ENCODE results near the gene AEN. TPM values are rescaled to one million over a fixed set of nuclear protein-coding genes. Genes with fewer than 3 reads are reported as not detected.

The AEN gene
- total RNA-seq, 1 experiment from 2014 or later, result 36.2 TPM

DNA sequence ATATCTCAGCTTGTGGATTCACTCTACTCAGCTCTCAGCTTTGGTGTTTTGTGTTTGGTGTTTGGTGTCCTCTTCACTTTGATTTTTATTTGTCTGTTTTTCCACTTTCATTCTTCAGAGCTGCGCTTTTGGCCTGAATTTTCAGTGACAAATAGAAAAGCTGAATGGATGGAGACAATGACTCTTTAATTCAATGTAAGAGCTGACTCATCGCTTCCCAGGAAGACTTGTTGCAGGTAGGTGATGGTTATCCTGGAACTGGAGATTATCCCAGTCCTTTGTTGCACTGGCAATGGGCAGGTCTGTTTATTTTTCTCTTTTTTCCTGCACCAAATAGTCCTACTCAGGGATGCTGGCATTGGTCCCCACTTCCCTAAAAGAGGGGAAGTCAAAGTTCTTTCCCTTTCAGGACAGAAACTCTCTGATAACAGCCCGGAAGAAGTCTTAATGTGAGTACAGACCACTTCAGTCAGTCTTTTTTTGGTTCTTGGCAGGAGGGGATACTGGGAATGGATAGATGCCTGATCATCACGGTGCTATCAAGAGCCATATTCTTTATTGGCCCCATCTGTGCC lies 12.4 kb upstream of the AEN start:
- DNase-seq (ENCODE audit: low read depth, low spot score) (no peak), ATAC-seq (no peak)
- ChIA-PET RAD21 (ENCODE audit: low non-redundant PET in 1 of 2, low total read pairs in 2 of 2, uncharacterized antibody in 2 of 2, unreplicated experiment in 2 of 2) (no interaction called here), CTCF (interaction anchor here (1.1 kb wide), 1 partner anchor 9 kb away, joined by 4 read pairs; no protein-coding TSS in a partner anchor), POLR2A (no interaction called here)
- peaks cover 0 to 7% of the 10 kb centered on the region in 2 experiments; a peak in 2 of 4 replicates for H3K4me1 ChIP-seq (ENCODE audit: control insufficient read depth in 1 of 2, insufficient read depth in 2 of 2, low read length in 2 of 2)
- H2AFZ ChIP-seq (ENCODE audit: low read depth, low read length, poor library complexity, severe bottlenecking), result no peak overlapping the region
- H3K9ac ChIP-seq (ENCODE audit: low read length), result no peak overlapping the region
- H3K4me3 ChIP-seq (replicated peaks in 1 of 2; ENCODE audit: low read depth in 1 of 2, low read length in 2 of 2), result no peak overlapping the region
- H3K9me3 ChIP-seq (ENCODE audit: control insufficient read depth in 1 of 2, insufficient read depth in 1 of 2, low read depth in 1 of 2, low read length in 2 of 2), result no peaks in the 10 kb centered on the region
- no peaks in the 10 kb centered on the region for H3K9me2 ChIP-seq (ENCODE audit: insufficient read depth)
- H3K27me3 ChIP-seq (ENCODE audit: insufficient read depth, low read length), result peaks cover 40% of the 10 kb centered on the region
- TF ChIP-seq ELF1 (IDR thresholded peaks at IDR 0.05; ENCODE audit: borderline replicate concordance, low read depth) (no peak), ZNF274 (IDR thresholded peaks at IDR 0.05; ENCODE audit: low read depth, low read length) (no peak), CEBPB (IDR thresholded peaks at IDR 0.05; ENCODE audit: low read depth) (no peak), EZH2phosphoT487 (IDR thresholded peaks at IDR 0.05; ENCODE audit: borderline replicate concordance) (no peak), TCF7L2 (IDR thresholded peaks at IDR 0.05; ENCODE audit: borderline replicate concordance, extremely low read depth, insufficient read depth, insufficient read length) (no peak), SRF (IDR thresholded peaks at IDR 0.05; ENCODE audit: low read depth) (no peak), SIN3A (IDR thresholded peaks at IDR 0.05; ENCODE audit: low read depth) (no peak), ZFX (IDR thresholded peaks at IDR 0.05) (no peak), JUND (IDR thresholded peaks at IDR 0.05) (no peak), EGR1 (IDR thresholded peaks at IDR 0.05; ENCODE audit: low read depth) (no peak), FOSL1 (IDR thresholded peaks at IDR 0.05; ENCODE audit: low read depth) (no peak), POLR2AphosphoS5 (IDR thresholded peaks at IDR 0.05; ENCODE audit: low read depth, low read length) (no peak), YY1 (IDR thresholded peaks at IDR 0.05; ENCODE audit: extremely low read depth, insufficient replicate concordance, low read depth, low read length) (no peak), SP1 (IDR thresholded peaks at IDR 0.05; ENCODE audit: low read depth) (no peak), RAD21 (IDR thresholded peaks at IDR 0.05; ENCODE audit: low read depth) (no peak)
- TF ChIP-seq, protein P1, sequence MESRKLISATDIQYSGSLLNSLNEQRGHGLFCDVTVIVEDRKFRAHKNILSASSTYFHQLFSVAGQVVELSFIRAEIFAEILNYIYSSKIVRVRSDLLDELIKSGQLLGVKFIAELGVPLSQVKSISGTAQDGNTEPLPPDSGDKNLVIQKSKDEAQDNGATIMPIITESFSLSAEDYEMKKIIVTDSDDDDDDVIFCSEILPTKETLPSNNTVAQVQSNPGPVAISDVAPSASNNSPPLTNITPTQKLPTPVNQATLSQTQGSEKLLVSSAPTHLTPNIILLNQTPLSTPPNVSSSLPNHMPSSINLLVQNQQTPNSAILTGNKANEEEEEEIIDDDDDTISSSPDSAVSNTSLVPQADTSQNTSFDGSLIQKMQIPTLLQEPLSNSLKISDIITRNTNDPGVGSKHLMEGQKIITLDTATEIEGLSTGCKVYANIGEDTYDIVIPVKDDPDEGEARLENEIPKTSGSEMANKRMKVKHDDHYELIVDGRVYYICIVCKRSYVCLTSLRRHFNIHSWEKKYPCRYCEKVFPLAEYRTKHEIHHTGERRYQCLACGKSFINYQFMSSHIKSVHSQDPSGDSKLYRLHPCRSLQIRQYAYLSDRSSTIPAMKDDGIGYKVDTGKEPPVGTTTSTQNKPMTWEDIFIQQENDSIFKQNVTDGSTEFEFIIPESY (IDR thresholded peaks at IDR 0.05; ENCODE audit: extremely low read depth, insufficient replicate concordance, low read length), result no peak
- TF ChIP-seq, protein P2, sequence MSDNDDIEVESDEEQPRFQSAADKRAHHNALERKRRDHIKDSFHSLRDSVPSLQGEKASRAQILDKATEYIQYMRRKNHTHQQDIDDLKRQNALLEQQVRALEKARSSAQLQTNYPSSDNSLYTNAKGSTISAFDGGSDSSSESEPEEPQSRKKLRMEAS (IDR thresholded peaks at IDR 0.05), result no peak
- TF ChIP-seq, protein P3, sequence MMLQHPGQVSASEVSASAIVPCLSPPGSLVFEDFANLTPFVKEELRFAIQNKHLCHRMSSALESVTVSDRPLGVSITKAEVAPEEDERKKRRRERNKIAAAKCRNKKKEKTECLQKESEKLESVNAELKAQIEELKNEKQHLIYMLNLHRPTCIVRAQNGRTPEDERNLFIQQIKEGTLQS (IDR thresholded peaks at IDR 0.05), result no peak
- TF ChIP-seq, protein P4, sequence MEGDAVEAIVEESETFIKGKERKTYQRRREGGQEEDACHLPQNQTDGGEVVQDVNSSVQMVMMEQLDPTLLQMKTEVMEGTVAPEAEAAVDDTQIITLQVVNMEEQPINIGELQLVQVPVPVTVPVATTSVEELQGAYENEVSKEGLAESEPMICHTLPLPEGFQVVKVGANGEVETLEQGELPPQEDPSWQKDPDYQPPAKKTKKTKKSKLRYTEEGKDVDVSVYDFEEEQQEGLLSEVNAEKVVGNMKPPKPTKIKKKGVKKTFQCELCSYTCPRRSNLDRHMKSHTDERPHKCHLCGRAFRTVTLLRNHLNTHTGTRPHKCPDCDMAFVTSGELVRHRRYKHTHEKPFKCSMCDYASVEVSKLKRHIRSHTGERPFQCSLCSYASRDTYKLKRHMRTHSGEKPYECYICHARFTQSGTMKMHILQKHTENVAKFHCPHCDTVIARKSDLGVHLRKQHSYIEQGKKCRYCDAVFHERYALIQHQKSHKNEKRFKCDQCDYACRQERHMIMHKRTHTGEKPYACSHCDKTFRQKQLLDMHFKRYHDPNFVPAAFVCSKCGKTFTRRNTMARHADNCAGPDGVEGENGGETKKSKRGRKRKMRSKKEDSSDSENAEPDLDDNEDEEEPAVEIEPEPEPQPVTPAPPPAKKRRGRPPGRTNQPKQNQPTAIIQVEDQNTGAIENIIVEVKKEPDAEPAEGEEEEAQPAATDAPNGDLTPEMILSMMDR (IDR thresholded peaks at IDR 0.05 in 2 of 3, conservative IDR thresholded peaks at IDR 0.05 in 1 of 3; ENCODE audit: borderline replicate concordance in 1 of 3, insufficient read depth in 1 of 3, low read depth in 2 of 3, low read length in 2 of 3), result no peak
- TF ChIP-seq, protein P5, sequence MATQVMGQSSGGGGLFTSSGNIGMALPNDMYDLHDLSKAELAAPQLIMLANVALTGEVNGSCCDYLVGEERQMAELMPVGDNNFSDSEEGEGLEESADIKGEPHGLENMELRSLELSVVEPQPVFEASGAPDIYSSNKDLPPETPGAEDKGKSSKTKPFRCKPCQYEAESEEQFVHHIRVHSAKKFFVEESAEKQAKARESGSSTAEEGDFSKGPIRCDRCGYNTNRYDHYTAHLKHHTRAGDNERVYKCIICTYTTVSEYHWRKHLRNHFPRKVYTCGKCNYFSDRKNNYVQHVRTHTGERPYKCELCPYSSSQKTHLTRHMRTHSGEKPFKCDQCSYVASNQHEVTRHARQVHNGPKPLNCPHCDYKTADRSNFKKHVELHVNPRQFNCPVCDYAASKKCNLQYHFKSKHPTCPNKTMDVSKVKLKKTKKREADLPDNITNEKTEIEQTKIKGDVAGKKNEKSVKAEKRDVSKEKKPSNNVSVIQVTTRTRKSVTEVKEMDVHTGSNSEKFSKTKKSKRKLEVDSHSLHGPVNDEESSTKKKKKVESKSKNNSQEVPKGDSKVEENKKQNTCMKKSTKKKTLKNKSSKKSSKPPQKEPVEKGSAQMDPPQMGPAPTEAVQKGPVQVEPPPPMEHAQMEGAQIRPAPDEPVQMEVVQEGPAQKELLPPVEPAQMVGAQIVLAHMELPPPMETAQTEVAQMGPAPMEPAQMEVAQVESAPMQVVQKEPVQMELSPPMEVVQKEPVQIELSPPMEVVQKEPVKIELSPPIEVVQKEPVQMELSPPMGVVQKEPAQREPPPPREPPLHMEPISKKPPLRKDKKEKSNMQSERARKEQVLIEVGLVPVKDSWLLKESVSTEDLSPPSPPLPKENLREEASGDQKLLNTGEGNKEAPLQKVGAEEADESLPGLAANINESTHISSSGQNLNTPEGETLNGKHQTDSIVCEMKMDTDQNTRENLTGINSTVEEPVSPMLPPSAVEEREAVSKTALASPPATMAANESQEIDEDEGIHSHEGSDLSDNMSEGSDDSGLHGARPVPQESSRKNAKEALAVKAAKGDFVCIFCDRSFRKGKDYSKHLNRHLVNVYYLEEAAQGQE (IDR thresholded peaks at IDR 0.05; ENCODE audit: low read depth), result no peak
- H3K36me3 ChIP-seq (ENCODE audit: control insufficient read depth in 1 of 2, insufficient read depth in 2 of 2, low read length in 2 of 2), result no peaks in the 10 kb centered on the region
- H3K4me2 ChIP-seq (ENCODE audit: low read length), result no peak overlapping the region
- no peaks in the 10 kb centered on the region for H4K20me1 ChIP-seq (ENCODE audit: insufficient read depth)
- intact Hi-C loops (cut with micrococcal nuclease), result no loop called here
- no peaks in the 10 kb centered on the region for H3K79me2 ChIP-seq (ENCODE audit: insufficient read depth, low read length)
- no peak overlapping the region for H3K27ac ChIP-seq (ENCODE audit: low read depth, low read length)
- BruUV-seq (replicated peaks), result no TSS peak
